Nephron (organoid): ENCODE data around the gene RGR.

ENCODE experiments used
- H3K27ac Mint-ChIP-seq, 3 experiments: 2 replicates each; pipeline ENCODE4 v1.8.0; 2020; ENCODE audit warnings: mixed read lengths in 3 of 3, mild to moderate bottlenecking in 2 of 3, moderate library complexity in 1 of 3
- H3K27me3 Mint-ChIP-seq: 2 replicates; pipeline ENCODE4 v1.8.0; 2021; ENCODE audit warnings: low read depth, mild to moderate bottlenecking, moderate library complexity, mixed read lengths
- H3K36me3 Mint-ChIP-seq: 2 replicates; pipeline ENCODE4 v1.8.0; 2020; ENCODE audit warnings: low read depth, mixed read lengths
- H3K4me1 Mint-ChIP-seq: 2 replicates; pipeline ENCODE4 v1.8.0; 2020; ENCODE audit warnings: mixed read lengths
- H3K4me3 Mint-ChIP-seq, 3 experiments: 2 replicates each; pipeline ENCODE4 v1.8.0; 2020; ENCODE audit warnings: mild to moderate bottlenecking in 3 of 3, mixed read lengths in 3 of 3, moderate library complexity in 2 of 3
- H3K9me3 Mint-ChIP-seq: 2 replicates; pipeline ENCODE4 v1.8.0; 2020; ENCODE audit warnings: mixed read lengths
- TF ChIP-seq, protein P1 (sequence below), 3 experiments: fragments of 200-600 bp; sonication (generic); IDR thresholded peaks; one replicate each; pipeline ENCODE4 v1.5.0; 2021; ENCODE audit warnings: antibody characterized with exemption in 3 of 3; ENCODE audit not compliant: unreplicated experiment in 3 of 3

The RGR gene

GRCh38 chr10:84238909-84239308 lies 5.9 kb upstream of the RGR start:
- no peak overlapping the region for H3K4me3 Mint-ChIP-seq
- H3K27me3 Mint-ChIP-seq = peaks cover 18% of the 10 kb centered on the region
- H3K36me3 Mint-ChIP-seq = no peaks in the 10 kb centered on the region
- H3K27ac Mint-ChIP-seq = no peak overlapping the region
- TF ChIP-seq, protein P1, sequence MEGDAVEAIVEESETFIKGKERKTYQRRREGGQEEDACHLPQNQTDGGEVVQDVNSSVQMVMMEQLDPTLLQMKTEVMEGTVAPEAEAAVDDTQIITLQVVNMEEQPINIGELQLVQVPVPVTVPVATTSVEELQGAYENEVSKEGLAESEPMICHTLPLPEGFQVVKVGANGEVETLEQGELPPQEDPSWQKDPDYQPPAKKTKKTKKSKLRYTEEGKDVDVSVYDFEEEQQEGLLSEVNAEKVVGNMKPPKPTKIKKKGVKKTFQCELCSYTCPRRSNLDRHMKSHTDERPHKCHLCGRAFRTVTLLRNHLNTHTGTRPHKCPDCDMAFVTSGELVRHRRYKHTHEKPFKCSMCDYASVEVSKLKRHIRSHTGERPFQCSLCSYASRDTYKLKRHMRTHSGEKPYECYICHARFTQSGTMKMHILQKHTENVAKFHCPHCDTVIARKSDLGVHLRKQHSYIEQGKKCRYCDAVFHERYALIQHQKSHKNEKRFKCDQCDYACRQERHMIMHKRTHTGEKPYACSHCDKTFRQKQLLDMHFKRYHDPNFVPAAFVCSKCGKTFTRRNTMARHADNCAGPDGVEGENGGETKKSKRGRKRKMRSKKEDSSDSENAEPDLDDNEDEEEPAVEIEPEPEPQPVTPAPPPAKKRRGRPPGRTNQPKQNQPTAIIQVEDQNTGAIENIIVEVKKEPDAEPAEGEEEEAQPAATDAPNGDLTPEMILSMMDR (IDR thresholded peaks at IDR 0.05; ENCODE audit: unreplicated experiment in 3 of 3) = no peak
- H3K9me3 Mint-ChIP-seq = no peaks in the 10 kb centered on the region
- H3K4me1 Mint-ChIP-seq = peaks cover under 1% of the 10 kb centered on the region

- Mint-ChIP-seq H3K4me3 (no peak within 1 kb of the TSS), H3K27me3 (peaks cover 18% of the 10 kb centered on the region), H3K4me1 (peaks cover 11% of the 10 kb centered on the region), H3K9me3 (no peaks in the 10 kb centered on the region), H3K27ac (no peak within 1 kb of the TSS), H3K36me3 (no peaks in the 10 kb centered on the region)
- TF ChIP-seq, protein P1 (IDR thresholded peaks at IDR 0.05; ENCODE audit: unreplicated experiment in 3 of 3) = no peak
These were observed 3.6 kb upstream of the RGR start, which contains the start of gene LRIT1 for GRCh38 chr10:84241185-84241790. TSS of gene LRIT1 (minus strand) at chr10:84241546. CDS start at chr10:84241439, 107 bp downstream.

DNA sequence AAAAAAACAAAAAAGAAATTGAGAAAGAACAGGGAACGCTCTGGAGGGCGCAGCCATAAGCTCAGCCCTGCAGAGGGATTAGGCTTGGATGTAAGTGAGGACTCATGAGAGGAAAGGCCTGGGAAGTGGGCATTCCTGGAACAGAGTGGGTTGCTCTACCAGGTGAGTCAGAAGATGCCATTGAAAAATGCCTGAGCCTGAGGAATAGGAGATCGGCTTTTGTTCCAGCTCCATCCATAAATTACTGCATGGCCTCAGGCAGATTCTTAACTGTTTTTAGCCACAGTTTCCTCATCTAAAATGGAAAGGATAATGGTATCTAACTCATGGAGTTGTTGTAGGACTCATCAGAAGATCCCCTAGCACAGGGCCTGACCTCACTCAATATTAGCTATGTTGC lies 1.1 kb upstream of the RGR start:
- TF ChIP-seq, protein P1 (IDR thresholded peaks at IDR 0.05; ENCODE audit: unreplicated experiment in 3 of 3) = no peak
- Mint-ChIP-seq H3K27me3 (peaks cover 7% of the 10 kb centered on the region), H3K36me3 (no peaks in the 10 kb centered on the region), H3K4me3 (no peak overlapping the region), H3K4me1 (peaks cover 17% of the 10 kb centered on the region), H3K27ac (peak overlapping the region in 1 of 3 experiments; percentile 10), H3K9me3 (no peaks in the 10 kb centered on the region)

GRCh38 chr10:84247496-84247895 lies 2.6 kb downstream of the RGR start:
- no peaks in the 10 kb centered on the region for H3K9me3 Mint-ChIP-seq
- TF ChIP-seq, protein P1 (IDR thresholded peaks at IDR 0.05; ENCODE audit: unreplicated experiment in 3 of 3) = no peak
- H3K27ac Mint-ChIP-seq = no peak overlapping the region
- peaks cover 14% of the 10 kb centered on the region for H3K27me3 Mint-ChIP-seq
- peak overlapping the region in 1 of 3 experiments; percentile 8 for H3K4me3 Mint-ChIP-seq
- H3K36me3 Mint-ChIP-seq = no peaks in the 10 kb centered on the region
- H3K4me1 Mint-ChIP-seq = peaks cover 22% of the 10 kb centered on the region

DNA sequence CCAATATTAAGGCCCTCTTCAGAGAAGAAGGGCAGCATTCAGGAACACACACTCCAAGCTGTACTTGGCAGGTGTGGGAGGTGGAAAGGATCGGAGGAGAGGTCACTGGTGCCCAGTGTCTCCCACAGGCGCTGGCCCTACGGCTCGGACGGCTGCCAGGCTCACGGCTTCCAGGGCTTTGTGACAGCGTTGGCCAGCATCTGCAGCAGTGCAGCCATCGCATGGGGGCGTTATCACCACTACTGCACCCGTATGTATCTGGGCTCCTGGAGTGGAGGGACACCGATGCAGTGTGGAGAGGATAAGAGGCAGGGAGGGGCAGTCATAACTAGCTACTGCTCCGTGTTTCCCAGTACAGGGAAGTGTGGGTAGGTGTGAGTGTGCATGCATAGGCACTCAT lies 3.9 kb downstream of the RGR start:
- peaks cover 22% of the 10 kb centered on the region for H3K4me1 Mint-ChIP-seq
- H3K27ac Mint-ChIP-seq = no peak overlapping the region
- H3K9me3 Mint-ChIP-seq = no peaks in the 10 kb centered on the region
- TF ChIP-seq, protein P1 (IDR thresholded peaks at IDR 0.05; ENCODE audit: unreplicated experiment in 3 of 3) = no peak
- H3K36me3 Mint-ChIP-seq = no peaks in the 10 kb centered on the region
- no peak overlapping the region for H3K4me3 Mint-ChIP-seq
- H3K27me3 Mint-ChIP-seq = peaks cover 14% of the 10 kb centered on the region
